ENCODE measurements around the gene JARID2.

JARID2 gene

DNA sequence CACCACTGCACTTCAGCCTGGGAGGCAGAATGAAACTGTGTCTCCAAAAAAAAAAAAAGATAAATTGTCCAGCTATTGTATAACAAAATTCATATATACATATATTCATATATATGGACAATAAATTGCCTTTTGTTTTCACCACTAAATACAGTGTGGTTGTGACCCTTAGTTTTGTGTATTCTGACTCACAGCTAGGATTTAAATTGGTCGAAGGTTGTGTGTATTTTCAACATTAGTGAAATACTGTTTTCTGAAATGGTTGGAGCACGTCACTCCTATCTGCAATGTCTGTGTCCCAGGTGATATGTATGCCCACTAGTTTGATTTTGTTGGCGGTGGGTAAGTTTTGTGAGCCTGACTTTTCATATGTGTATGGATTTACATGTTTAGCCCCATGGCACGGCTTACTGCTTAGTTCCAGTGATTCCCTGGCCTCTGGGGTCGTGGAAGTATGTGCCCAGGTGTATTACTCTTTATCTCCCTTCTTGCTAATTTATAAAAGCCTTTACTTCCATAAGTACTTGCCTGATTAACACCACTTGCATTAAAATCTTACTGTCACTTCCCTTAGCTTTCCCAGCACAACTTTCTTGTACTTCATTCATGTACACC, 33.3 kb downstream of the JARID2 start:
- no peak overlapping the region for H3K4me3 ChIP-seq (ENCODE audit: low read depth, low read length)
- H3K27me3 ChIP-seq (ENCODE audit: insufficient read depth, low read depth, severe bottlenecking): no peaks in the 10 kb centered on the region
- no peak overlapping the region for H3K27ac ChIP-seq
- H3K36me3 ChIP-seq: no peaks in the 10 kb centered on the region
- no peaks in the 10 kb centered on the region for H3K9me3 ChIP-seq (ENCODE audit: severe bottlenecking)
- TF ChIP-seq CTCF (IDR thresholded peaks at IDR 0.05; ENCODE audit: low read depth, low read length): no peak
- no peak for DNase-seq

- TF ChIP-seq CTCF (IDR thresholded peaks at IDR 0.05; ENCODE audit: low read depth, low read length): no peak
- Histone ChIP-seq H3K27ac (no peak overlapping the region), H3K4me3 (ENCODE audit: low read depth, low read length) (no peak overlapping the region), H3K36me3 (no peaks in the 10 kb centered on the region), H3K27me3 (ENCODE audit: insufficient read depth, low read depth, severe bottlenecking) (no peaks in the 10 kb centered on the region), H3K9me3 (ENCODE audit: severe bottlenecking) (no peaks in the 10 kb centered on the region)
- no peak for DNase-seq
Observed at GRCh38 chr6:15280028-15280427, 34.2 kb downstream of the JARID2 start.

DNA sequence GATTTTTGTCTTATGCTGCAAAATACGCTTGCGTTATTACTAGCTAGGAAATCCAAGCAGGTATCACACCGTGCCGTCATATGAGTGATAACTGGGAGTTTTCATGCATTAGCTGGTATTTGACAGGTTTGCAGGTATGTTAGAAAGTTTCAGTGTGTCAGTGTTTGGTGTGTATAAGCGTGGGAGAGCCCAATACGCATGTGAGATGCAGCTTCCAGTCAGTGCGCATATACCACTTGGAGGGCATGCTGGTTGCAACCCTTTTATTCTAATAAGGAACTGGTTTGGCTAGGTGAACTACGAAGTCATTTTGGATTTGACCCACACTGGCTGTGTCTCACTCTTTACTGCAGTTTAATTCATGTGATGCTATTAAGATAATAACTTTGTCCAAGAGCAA, 35.1 kb downstream of the JARID2 start:
- H3K27ac ChIP-seq: no peak overlapping the region
- H3K4me3 ChIP-seq (ENCODE audit: low read depth, low read length): no peak overlapping the region
- no peaks in the 10 kb centered on the region for H3K36me3 ChIP-seq
- H3K27me3 ChIP-seq (ENCODE audit: insufficient read depth, low read depth, severe bottlenecking): no peaks in the 10 kb centered on the region
- no peak for TF ChIP-seq CTCF (IDR thresholded peaks at IDR 0.05; ENCODE audit: low read depth, low read length)
- no peaks in the 10 kb centered on the region for H3K9me3 ChIP-seq (ENCODE audit: severe bottlenecking)
- DNase-seq: no peak

DNA sequence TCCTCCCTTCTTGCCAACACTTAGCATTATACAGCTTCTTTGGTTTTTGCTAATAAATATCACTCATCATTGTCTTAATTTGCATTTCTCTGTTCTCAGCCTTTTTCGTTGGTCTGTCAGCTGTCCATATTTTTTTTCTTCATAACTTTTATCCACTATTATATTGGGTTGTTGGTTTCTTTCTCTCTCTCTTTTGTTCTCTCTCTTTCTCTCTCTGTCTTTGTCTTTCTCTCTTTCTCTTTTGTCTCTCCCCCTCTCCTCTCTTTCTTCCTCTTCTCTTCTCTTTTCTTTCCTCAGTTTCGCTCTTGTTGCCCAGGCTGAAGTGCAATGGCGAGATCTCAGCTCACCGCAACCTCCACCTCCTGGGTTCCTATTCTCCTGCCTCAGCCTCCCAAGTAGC, 36.5 kb downstream of the JARID2 start:
- no peak for DNase-seq
- H3K36me3 ChIP-seq: no peaks in the 10 kb centered on the region
- H3K27ac ChIP-seq: no peak overlapping the region
- no peak for TF ChIP-seq CTCF (IDR thresholded peaks at IDR 0.05; ENCODE audit: low read depth, low read length)
- no peak overlapping the region for H3K4me3 ChIP-seq (ENCODE audit: low read depth, low read length)
- no peaks in the 10 kb centered on the region for H3K27me3 ChIP-seq (ENCODE audit: insufficient read depth, low read depth, severe bottlenecking)
- no peaks in the 10 kb centered on the region for H3K9me3 ChIP-seq (ENCODE audit: severe bottlenecking)

DNA sequence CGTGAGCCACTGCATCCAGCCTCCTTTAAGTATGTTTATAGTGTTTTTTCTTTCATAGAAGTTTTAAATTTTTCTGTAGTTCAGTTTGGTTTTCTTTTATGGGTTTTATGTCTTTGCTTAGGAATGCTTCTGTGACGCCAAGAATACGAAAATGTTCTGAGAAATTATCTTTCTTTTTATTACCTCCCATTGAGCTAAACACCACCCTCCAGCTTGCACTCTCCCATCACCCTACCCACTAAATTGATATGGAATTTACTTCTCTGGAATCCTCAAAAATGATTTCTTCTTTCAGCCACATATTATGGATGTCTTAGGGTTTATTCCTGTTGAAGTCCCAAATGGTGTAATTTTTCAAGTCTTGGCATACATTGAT, 38.1 kb downstream of the JARID2 start:
- no peak for TF ChIP-seq CTCF (IDR thresholded peaks at IDR 0.05; ENCODE audit: low read depth, low read length)
- Histone ChIP-seq H3K4me3 (ENCODE audit: low read depth, low read length) (no peak overlapping the region), H3K36me3 (no peaks in the 10 kb centered on the region), H3K27ac (no peak overlapping the region), H3K27me3 (ENCODE audit: insufficient read depth, low read depth, severe bottlenecking) (no peaks in the 10 kb centered on the region), H3K9me3 (ENCODE audit: severe bottlenecking) (no peaks in the 10 kb centered on the region)
- no peak for DNase-seq

- H3K4me3 ChIP-seq (ENCODE audit: low read depth, low read length): no peak overlapping the region
- no peak for TF ChIP-seq CTCF (IDR thresholded peaks at IDR 0.05; ENCODE audit: low read depth, low read length)
- H3K27me3 ChIP-seq (ENCODE audit: insufficient read depth, low read depth, severe bottlenecking): no peaks in the 10 kb centered on the region
- H3K27ac ChIP-seq: no peak overlapping the region
- DNase-seq: no peak
- no peaks in the 10 kb centered on the region for H3K9me3 ChIP-seq (ENCODE audit: severe bottlenecking)
- no peaks in the 10 kb centered on the region for H3K36me3 ChIP-seq
Observed at GRCh38 chr6:15284743-15285142, 38.9 kb downstream of the JARID2 start.
